Neural cell (in vitro differentiated cells): Measurements from ENCODE around the gene CTDSPL. TPM values are rescaled to one million over a fixed set of nuclear protein-coding genes. Genes with fewer than 3 reads are reported as not detected.

Source experiments
- H2AFZ ChIP-seq: fragments of 200-600, 300-800 bp; sonication (generic), shearing (Covaris generic); 2 replicates; pipeline ENCODE4 v1.6.0; 2014; ENCODE audit warnings: low read depth, mild to moderate bottlenecking, antibody characterized with exemption, low read length, moderate library complexity
- H3F3A ChIP-seq: fragments of 200-600 bp; shearing (Covaris generic); 2 replicates; pipeline ENCODE4 v1.6.1; 2016; ENCODE audit warnings: mild to moderate bottlenecking, moderate library complexity, mixed read lengths, antibody characterized with exemption, low read length; ENCODE audit not compliant: insufficient read depth, poor library complexity, severe bottlenecking
- H3K27ac ChIP-seq: fragments of 200-600, 300-800 bp; sonication (generic), shearing (Covaris generic); 2 replicates; pipeline ENCODE4 v1.5.1; 2014; ENCODE audit warnings: mild to moderate bottlenecking, low read length, moderate library complexity
- H3K27me3 ChIP-seq: fragments of 300-800, 200-600 bp; sonication (generic), shearing (Covaris generic); 2 replicates; pipeline ENCODE4 v1.6.0; 2014; ENCODE audit warnings: mild to moderate bottlenecking, low read depth, low read length, moderate library complexity; ENCODE audit not compliant: insufficient read depth
- H3K36me3 ChIP-seq: fragments of 300-800, 200-600 bp; sonication (generic), shearing (Covaris generic); 2 replicates; pipeline ENCODE4 v1.5.1; 2014; ENCODE audit warnings: mild to moderate bottlenecking, antibody characterized with exemption, low read length, moderate library complexity; ENCODE audit not compliant: insufficient read depth
- H3K4me2 ChIP-seq: fragments of 300-800, 200-600 bp; sonication (generic), shearing (Covaris generic); 2 replicates; pipeline ENCODE4 v1.6.0; 2014; ENCODE audit warnings: mild to moderate bottlenecking, low read length
- H3K4me3 ChIP-seq: fragments of 300-800, 200-600 bp; sonication (generic), shearing (Covaris generic); 2 replicates; pipeline ENCODE4 v1.5.1; 2014; ENCODE audit warnings: mild to moderate bottlenecking, low read length, moderate library complexity
- H3K79me2 ChIP-seq: fragments of 200-600 bp; shearing (Covaris generic); replicated peaks from 2 replicates; pipeline ENCODE4 v1.6.0; 2014; ENCODE audit warnings: mild to moderate bottlenecking, low read length, moderate library complexity; ENCODE audit not compliant: insufficient read depth
- H3K9ac ChIP-seq: fragments of 300-800, 200-600 bp; sonication (generic), shearing (Covaris generic); 2 replicates; pipeline ENCODE4 v1.6.1; 2016; ENCODE audit warnings: mild to moderate bottlenecking, low read length, mixed read lengths
- H3K9me2 ChIP-seq: fragments of 200-600 bp; shearing (Covaris generic); 2 replicates; pipeline ENCODE4 v1.6.1; 2016; ENCODE audit warnings: mild to moderate bottlenecking, low read length, mixed read lengths; ENCODE audit not compliant: insufficient read depth
- H3K9me3 ChIP-seq: fragments of 200-600, 300-800 bp; sonication (generic), shearing (Covaris generic); 2 replicates; pipeline ENCODE4 v1.6.1; 2016; ENCODE audit warnings: mild to moderate bottlenecking, mixed run types, low read length, moderate library complexity, mixed read lengths
- H4K20me1 ChIP-seq: fragments of 200-600 bp; shearing (Covaris generic); 2 replicates; pipeline ENCODE4 v1.6.1; 2016; ENCODE audit warnings: mild to moderate bottlenecking, mixed run types; ENCODE audit not compliant: insufficient read depth
- EP300 ChIP-seq: fragments of 450-650 bp; conservative IDR thresholded peaks from 2 replicates; pipeline ENCODE4 v1.6.1; 2014; ENCODE audit warnings: antibody characterized with exemption, mild to moderate bottlenecking, moderate library complexity; ENCODE audit not compliant: poor library complexity, severe bottlenecking
- EZH2 ChIP-seq: fragments of 200-600, 300-800 bp; shearing (Covaris generic), sonication (generic); IDR thresholded peaks from 2 replicates; pipeline ENCODE4 v1.6.1; 2014; ENCODE audit warnings: antibody characterized with exemption, low read length, borderline replicate concordance, mild to moderate bottlenecking; ENCODE audit not compliant: insufficient read depth, poor library complexity, severe bottlenecking
- MXI1 ChIP-seq: fragments of 450-650 bp; conservative IDR thresholded peaks from 2 replicates; pipeline ENCODE4 v1.6.1; 2014; ENCODE audit warnings: antibody characterized with exemption, mild to moderate bottlenecking; ENCODE audit not compliant: poor library complexity, severe bottlenecking
- POLR2AphosphoS5 ChIP-seq: IDR thresholded peaks from 2 replicates; pipeline ENCODE4 v1.6.1; 2012
- RAD21 ChIP-seq: fragments of 450-650 bp; conservative IDR thresholded peaks from 2 replicates; pipeline ENCODE4 v1.6.1; 2014; ENCODE audit warnings: antibody characterized with exemption, mild to moderate bottlenecking, moderate library complexity
- SMC3 ChIP-seq: fragments of 450-650 bp; conservative IDR thresholded peaks from 2 replicates; pipeline ENCODE4 v1.6.1; 2014; ENCODE audit warnings: antibody characterized with exemption, mild to moderate bottlenecking, moderate library complexity; ENCODE audit not compliant: poor library complexity
- TAF1 ChIP-seq: IDR thresholded peaks from 2 replicates; pipeline ENCODE4 v1.6.1; 2012; ENCODE audit warnings: low read depth
- polyA plus RNA-seq: library from polyadenylated mRNA; depleted of rRNA; stranded (reverse); fragments of >200 nt; gene quantifications from 2 replicates; pipeline ENCODE4 v1.2.3, GENCODE V29; 2014
- TF ChIP-seq, protein P1 (sequence below): IDR thresholded peaks from 2 replicates; pipeline ENCODE4 v1.6.1; 2012; ENCODE audit warnings: borderline replicate concordance
- TF ChIP-seq, protein P2 (sequence below): fragments of 450-650 bp; IDR thresholded peaks from 2 replicates; pipeline ENCODE4 v1.5.1; 2014; ENCODE audit warnings: antibody characterized with exemption, mild to moderate bottlenecking, moderate library complexity; ENCODE audit not compliant: poor library complexity, severe bottlenecking

The CTDSPL gene
- polyA plus RNA-seq, 1 donor from 2014 or later = 17.0 TPM

DNA sequence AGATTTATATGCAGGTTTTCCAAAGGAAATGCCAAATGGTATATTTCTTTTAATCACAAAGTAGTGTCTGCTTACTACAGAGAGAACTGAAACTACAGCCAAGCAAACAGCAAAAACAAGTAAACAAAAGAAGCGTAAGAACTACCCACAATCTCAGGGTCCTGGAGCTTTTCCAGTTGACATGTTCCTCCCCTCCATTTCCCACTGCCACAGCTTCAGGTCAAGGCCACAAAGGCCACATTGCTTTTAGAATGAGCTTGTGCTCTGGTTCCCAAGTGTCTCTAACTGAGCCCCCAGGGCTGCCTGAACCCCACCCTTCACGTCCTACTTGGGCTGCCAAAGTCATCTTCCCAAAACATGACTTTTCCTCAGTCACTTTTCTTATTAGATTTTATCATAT, 24.1 kb downstream of the CTDSPL start:
- no peaks in the 10 kb centered on the region for H3F3A ChIP-seq
- H3K36me3 ChIP-seq = no peaks in the 10 kb centered on the region
- H3K9me2 ChIP-seq = no peaks in the 10 kb centered on the region
- H3K79me2 ChIP-seq = no peaks in the 10 kb centered on the region
- no peak overlapping the region for H3K4me2 ChIP-seq
- no peak overlapping the region for H3K4me3 ChIP-seq
- H3K9me3 ChIP-seq = no peaks in the 10 kb centered on the region
- TF ChIP-seq RAD21 (no peak), SMC3 (no peak), EP300 (no peak), POLR2AphosphoS5 (no peak), EZH2 (no peak), MXI1 (no peak), TAF1 (no peak)
- TF ChIP-seq, protein P1, sequence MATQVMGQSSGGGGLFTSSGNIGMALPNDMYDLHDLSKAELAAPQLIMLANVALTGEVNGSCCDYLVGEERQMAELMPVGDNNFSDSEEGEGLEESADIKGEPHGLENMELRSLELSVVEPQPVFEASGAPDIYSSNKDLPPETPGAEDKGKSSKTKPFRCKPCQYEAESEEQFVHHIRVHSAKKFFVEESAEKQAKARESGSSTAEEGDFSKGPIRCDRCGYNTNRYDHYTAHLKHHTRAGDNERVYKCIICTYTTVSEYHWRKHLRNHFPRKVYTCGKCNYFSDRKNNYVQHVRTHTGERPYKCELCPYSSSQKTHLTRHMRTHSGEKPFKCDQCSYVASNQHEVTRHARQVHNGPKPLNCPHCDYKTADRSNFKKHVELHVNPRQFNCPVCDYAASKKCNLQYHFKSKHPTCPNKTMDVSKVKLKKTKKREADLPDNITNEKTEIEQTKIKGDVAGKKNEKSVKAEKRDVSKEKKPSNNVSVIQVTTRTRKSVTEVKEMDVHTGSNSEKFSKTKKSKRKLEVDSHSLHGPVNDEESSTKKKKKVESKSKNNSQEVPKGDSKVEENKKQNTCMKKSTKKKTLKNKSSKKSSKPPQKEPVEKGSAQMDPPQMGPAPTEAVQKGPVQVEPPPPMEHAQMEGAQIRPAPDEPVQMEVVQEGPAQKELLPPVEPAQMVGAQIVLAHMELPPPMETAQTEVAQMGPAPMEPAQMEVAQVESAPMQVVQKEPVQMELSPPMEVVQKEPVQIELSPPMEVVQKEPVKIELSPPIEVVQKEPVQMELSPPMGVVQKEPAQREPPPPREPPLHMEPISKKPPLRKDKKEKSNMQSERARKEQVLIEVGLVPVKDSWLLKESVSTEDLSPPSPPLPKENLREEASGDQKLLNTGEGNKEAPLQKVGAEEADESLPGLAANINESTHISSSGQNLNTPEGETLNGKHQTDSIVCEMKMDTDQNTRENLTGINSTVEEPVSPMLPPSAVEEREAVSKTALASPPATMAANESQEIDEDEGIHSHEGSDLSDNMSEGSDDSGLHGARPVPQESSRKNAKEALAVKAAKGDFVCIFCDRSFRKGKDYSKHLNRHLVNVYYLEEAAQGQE = no peak
- TF ChIP-seq, protein P2, sequence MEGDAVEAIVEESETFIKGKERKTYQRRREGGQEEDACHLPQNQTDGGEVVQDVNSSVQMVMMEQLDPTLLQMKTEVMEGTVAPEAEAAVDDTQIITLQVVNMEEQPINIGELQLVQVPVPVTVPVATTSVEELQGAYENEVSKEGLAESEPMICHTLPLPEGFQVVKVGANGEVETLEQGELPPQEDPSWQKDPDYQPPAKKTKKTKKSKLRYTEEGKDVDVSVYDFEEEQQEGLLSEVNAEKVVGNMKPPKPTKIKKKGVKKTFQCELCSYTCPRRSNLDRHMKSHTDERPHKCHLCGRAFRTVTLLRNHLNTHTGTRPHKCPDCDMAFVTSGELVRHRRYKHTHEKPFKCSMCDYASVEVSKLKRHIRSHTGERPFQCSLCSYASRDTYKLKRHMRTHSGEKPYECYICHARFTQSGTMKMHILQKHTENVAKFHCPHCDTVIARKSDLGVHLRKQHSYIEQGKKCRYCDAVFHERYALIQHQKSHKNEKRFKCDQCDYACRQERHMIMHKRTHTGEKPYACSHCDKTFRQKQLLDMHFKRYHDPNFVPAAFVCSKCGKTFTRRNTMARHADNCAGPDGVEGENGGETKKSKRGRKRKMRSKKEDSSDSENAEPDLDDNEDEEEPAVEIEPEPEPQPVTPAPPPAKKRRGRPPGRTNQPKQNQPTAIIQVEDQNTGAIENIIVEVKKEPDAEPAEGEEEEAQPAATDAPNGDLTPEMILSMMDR = no peak
- no peak overlapping the region for H3K27ac ChIP-seq
- no peak overlapping the region for H2AFZ ChIP-seq
- no peaks in the 10 kb centered on the region for H3K27me3 ChIP-seq
- H4K20me1 ChIP-seq = no peaks in the 10 kb centered on the region
- H3K9ac ChIP-seq = no peak overlapping the region

DNA sequence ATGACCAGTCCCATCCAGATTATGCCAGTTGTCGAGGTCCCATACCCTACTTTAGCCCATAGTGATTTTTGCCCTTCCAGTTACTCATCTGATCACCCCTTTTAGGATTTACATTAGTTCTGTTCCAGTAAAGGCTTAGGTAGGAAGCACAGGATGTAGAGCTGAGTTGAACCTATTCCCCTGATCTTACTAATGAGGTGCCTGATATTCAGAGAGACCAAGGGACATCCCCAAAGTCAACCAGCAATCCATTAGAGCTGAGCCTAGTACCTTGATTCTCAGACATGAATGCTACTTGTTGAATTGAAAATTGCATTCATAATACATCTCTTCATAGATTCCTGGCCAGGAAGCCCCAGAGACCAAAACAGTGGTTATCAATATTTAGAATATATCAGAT, 24.7 kb downstream of the CTDSPL start:
- no peak overlapping the region for H3K27ac ChIP-seq
- no peaks in the 10 kb centered on the region for H3K9me2 ChIP-seq
- no peak overlapping the region for H3K4me3 ChIP-seq
- H2AFZ ChIP-seq = no peak overlapping the region
- H3K79me2 ChIP-seq = no peaks in the 10 kb centered on the region
- H3K9ac ChIP-seq = no peak overlapping the region
- H3K36me3 ChIP-seq = no peaks in the 10 kb centered on the region
- no peaks in the 10 kb centered on the region for H3F3A ChIP-seq
- H3K9me3 ChIP-seq = no peaks in the 10 kb centered on the region
- H4K20me1 ChIP-seq = no peaks in the 10 kb centered on the region
- H3K27me3 ChIP-seq = no peaks in the 10 kb centered on the region
- TF ChIP-seq, protein P1 = no peak
- TF ChIP-seq EZH2 (no peak), EP300 (no peak), MXI1 (no peak), POLR2AphosphoS5 (no peak), SMC3 (no peak), TAF1 (no peak), RAD21 (no peak)
- TF ChIP-seq, protein P2 = no peak
- no peak overlapping the region for H3K4me2 ChIP-seq
